ENCODE results near the gene GATA6.
"Not testable (repeated sequence)": the region's sequence is repeated elsewhere in the genome, so short reads cannot be mapped to it uniquely, and the experiment has no call there.

GATA6 gene

DNA sequence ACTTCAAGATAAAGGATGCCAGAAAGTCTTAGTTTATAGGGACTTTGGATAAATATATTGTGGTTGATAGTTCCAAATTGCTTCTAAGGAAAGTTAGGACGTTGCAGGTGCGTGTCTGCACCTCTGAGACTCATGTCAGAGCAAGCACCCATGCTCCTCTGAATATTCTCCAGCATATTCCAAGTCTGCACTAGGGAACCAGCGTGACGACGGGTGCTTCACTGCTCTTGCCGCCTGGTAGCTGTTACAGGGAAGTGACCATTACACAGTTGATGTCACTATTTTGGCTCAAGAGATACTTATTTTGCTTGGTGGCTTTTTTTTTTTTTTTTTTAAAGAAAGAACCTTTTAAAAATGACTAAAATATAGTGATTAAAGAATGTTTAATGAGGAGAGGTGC lies 35.6 kb downstream of the GATA6 start:
- DNase-seq (ENCODE audit: low read depth): no peak

DNA sequence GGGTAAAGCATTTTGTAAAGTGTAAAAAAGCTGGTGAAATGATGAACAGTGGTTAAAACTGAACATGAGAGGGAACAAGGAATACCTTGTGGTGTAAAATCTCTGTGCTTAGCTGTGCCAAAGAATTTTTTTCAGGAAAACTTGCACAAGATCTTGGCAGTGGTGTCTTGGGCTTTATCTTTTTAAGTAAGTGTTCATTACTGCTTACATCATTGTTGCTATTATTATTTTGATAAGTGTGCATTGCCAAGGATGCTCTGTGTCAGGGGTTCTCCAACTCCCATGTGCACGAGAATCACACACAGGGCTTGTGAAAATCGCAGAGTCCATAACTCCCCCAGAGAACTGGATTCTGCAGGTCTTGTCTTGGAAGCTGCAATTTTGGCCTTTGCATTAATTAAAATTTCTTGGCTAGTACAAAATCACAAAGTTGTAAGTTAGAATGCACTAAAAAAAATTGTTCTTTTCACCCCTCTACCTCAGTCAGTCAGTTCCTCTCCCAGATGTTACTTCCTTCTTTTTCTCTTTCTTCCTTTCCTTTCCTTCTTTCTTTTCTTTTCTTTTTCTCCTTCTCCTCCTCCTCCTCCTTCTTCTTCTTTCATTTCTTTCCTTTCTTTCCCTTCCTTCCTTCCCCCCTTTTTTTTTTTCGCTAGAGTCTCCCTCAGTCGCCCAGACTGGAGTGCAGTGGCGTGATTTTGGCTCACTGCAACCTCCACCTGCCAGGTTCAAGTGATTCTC lies 37.8 kb downstream of the GATA6 start:
- DNase-seq (ENCODE audit: low read depth): no peak

- DNase-seq (ENCODE audit: low read depth): no peak
These were observed 40.9 kb downstream of the GATA6 start for GRCh38 chr18:22210311-22210754.

GRCh38 chr18:22211657-22212056 lies 42.3 kb downstream of the GATA6 start:
- no peak for DNase-seq (ENCODE audit: low read depth)

DNA sequence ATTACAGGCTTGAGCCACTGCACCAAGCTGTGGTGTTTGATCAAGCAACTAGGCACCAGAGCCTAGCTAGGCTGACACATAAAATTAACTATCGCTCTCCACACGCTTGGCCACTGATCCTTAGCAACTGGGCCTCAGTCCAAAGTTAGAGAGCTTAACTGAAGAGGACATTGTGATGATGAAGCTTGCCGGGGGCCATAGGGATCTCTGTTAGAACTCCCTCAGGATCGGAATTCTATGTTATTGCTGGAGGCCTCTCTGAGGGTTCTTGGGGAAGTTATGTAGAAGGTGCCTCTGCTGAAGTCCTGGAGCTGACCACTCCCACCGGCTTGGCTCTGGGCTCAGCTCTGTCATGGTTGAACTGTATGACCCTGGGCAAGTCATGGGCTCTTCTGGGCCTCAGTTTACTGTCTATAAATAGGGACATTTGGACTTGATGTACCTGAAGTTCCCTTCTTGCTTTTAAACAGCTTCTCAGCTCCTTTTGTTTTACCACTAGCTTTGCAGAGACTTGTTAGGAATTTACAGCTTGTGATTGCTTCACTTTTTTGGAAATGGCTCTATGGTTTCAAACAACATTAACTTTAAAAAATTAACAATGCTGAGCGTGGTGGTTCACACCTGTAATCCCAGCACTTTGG lies 44.1 kb downstream of the GATA6 start:
- DNase-seq (ENCODE audit: low read depth): no peak

DNA sequence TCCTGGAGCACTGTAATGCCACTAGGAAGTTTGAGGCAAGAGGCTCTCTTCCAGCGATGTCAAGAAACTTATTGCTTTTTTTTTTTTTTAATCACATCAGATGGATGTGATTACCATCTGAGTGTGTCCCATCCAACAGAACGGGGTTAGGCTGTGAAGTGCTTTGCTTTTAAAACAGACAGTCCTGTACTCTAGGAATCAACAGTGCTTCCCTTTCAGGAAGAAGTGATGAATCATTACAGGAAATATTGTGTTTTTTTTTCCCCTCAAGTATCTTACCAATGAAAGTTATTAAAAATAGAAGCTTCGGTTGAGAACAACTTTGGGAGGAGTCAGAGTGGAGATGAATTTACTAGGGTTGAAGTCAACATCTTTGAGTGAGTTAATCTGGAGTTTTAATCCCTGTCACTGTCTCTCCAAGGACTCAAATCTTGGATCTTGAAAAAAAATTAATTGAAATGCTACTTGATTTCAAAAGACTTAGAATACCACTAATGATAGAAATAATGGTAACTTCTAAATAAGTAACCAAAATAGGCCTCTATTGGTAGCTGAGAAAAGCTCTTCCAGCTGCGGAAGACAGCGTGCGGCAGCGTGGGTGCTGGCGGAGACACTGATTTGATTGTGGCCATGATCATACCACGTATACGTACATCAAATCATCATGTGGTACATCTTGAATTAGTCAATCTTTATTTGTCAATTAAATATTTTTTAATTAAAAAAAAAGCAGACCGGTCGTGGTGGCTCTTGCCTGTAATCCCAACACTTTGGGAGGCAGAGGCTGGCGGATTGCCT lies 45.5 kb downstream of the GATA6 start:
- DNase-seq (ENCODE audit: low read depth): no peak

GRCh38 chr18:22218835-22219234 lies 49.4 kb downstream of the GATA6 start:
- DNase-seq (ENCODE audit: low read depth): no peak

GRCh38 chr18:22219568-22220355 lies 50.4 kb downstream of the GATA6 start:
- no peak for DNase-seq (ENCODE audit: low read depth)

GRCh38 chr18:22220585-22220984 lies 51.2 kb downstream of the GATA6 start:
- not testable (repeated sequence) for DNase-seq (ENCODE audit: low read depth)

DNA sequence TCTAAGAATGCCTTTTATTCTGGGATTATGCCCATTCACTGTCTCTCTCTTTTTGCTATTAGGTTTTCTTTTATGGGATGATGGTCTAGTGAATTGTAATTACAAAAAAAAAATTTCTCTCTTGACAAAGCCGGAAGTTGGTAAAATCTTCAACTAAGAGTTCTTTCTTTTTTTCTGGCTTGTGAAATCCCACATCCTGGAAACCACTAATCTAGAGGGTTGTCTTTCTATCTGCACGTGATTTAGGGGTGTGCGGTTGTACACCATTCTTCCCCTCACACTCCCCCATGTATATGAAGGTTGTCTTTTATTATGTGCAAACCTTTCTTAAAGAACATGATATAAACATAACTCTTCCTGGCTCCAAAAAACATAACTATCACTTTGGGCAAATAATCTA lies 52.0 kb downstream of the GATA6 start:
- DNase-seq (ENCODE audit: low read depth): no peak

DNA sequence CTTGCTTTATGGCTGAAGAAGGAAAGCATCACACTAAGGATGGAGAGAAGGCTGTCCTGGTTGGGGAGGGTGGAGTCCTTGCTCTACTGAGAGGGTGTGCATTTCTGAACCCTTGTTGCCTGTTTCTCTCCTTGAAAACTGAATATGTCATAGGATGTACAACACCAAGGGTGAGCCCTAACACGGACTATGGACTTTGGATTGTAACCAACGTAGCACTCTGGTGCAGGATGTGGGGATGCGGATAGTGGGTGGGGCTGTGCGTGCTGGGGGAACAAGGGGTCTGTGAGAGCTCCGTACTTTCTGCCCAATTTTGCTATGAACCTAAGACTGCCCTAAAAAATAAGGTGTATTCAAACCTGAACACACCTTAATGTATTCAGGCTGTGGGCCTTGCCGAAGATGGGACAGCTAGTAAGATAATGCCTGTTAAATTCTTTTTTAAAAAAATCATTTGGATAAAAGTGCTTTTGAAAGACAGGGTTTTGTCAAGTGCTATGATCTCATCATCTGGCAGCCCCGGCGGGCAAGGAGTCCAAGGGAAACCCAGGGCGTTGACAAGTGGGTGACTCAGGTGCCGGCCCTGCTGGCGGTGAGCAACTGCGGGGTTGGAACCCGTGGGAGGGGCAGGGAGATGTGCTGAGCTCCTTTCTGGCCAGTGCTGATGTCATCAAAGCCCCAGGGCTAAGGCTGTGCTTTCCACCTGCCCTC lies 54.0 kb downstream of the GATA6 start:
- peak; percentile 4 for DNase-seq (ENCODE audit: low read depth)

DNA sequence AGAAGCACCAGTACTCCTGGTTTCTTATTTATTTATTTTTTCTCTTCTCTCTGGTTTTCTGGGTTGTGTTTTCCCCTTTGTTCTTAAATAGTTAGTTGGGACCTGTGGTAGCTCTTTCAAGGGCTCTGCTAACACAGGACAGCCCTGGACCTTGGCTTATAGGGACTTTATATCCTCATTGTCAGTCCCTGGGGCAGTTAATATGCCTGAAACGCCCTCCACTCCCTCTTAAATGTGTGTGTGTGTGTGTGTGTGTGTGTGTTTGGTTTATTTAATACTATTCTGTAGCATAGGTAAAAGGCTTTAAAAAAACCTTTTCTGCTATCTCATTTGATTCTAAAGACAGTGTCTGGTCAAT lies 54.6 kb downstream of the GATA6 start:
- DNase-seq (ENCODE audit: low read depth): no peak

DNA sequence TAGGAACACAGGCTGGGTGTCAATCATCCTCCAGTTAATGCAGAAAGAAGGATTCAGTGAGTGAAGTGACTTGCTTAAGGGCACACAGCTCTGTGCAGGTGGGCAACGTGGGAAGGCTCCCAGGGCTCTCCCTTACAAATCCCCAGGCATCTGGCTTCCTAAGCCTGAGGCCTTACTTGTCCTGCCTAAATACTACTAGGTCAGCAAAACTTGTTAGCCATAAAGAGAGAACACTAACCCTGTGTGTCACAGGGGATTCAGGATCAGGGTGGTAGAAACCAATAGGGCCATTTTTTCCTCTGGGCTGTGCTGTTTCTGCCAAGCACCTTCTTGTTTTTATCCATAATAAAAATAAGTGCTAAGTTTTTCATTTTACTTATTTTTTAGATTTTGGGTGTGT lies 55.0 kb downstream of the GATA6 start:
- no peak for DNase-seq (ENCODE audit: low read depth)

DNA sequence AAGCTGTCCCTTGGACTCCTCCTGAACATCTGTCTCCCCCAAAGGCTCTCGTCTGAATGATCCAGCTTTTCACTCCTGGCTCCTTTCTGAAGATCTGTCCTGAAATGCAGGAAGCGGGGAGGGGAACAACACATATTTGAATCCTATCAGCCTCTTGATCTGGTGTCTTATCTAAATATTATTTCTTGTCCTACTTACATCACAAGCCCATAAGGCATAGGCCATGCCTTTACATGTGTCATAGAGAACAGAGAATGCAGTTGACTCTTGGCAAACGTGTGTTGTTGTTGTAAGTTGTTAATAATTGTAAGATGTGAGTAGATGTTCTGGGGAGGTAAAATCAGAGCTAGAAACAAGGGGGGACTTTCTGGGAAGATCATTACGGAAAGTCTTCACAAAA lies 57.4 kb downstream of the GATA6 start:
- no peak for DNase-seq (ENCODE audit: low read depth)

DNA sequence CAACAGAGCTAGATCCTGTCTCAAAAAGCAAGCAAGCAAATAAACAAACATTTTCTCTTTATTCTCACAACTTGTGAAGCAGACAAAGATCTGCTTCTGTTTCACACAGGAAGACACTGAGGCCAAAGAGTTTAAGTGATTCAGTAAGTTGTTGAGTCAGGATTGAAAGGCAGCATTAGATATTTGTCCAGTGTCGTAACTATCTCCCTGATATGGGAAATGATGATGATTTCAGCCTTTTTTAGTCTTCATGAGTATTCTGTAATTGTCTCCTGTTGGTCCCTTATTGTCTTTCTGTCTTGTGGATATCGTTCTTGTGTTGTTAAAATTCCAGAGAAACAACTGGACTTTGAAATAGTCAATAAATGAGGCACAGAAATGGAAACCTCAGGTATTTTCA lies 59.6 kb downstream of the GATA6 start:
- DNase-seq (ENCODE audit: low read depth): no peak

- DNase-seq (ENCODE audit: low read depth): no peak
These were observed 60.2 kb downstream of the GATA6 start for GRCh38 chr18:22229456-22230124.

DNA sequence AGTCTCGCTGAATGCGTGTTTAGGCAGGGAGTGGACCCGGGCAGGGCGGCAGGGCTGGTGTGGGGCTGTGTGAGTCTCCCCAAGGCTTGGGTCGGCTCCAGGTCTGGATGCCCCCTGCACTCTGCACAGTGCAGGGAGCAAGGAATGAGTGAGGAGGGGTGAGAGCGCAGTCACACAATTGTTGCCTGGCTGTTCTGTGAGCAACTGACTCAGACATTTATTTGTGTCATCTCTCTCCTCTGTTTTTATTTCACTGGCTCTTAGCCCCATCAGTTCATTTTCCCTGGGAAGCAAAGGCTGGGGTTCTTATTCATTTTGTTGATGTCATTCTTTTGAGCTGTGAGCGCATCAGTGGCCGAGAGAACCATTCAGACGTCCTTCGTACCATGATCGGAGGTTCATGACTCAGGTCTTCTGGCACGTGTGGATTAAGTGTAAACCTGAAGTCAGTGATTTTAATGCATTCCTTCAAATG lies 61.1 kb downstream of the GATA6 start:
- DNase-seq (ENCODE audit: low read depth): no peak

DNA sequence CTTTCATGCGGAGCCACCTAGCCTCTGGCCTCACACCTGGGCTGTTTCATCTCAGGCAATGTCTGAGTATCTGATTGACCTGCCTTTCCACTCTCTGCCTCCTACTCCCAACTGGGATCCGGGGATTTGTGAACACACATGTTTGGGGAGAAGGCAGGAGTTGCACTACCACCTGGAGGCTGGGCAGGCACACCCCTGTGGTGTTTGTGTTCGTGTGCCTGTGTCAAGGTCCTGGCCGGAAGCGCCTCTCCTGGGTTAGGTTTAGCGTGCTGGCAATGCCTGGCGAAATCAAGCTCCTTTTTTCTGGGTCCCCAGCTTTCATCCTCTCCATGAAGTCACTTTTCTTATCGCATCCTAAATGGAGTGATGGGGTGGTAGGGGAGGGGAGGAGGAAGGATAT lies 63.9 kb downstream of the GATA6 start:
- no peak for DNase-seq (ENCODE audit: low read depth)

DNA sequence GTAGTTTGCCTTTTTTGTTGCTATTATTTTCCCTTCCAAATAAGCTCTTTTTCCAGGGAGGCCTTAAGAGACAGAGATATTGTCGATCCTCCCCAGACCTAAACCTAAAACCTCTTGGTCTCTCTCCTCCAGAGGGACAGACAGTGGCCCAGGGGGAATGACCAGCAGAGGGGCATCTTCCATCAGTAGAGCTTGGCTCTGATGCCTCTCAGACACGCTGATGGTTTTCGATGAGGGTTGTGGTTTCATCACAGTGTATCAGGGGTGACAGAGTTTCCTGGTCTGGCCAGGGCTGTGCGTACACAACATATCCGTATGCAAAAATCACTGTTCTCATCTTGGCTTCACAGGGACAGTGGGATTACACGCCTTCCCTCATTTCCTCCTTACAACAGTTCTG lies 68.6 kb downstream of the GATA6 start:
- DNase-seq (ENCODE audit: low read depth): no peak

DNA sequence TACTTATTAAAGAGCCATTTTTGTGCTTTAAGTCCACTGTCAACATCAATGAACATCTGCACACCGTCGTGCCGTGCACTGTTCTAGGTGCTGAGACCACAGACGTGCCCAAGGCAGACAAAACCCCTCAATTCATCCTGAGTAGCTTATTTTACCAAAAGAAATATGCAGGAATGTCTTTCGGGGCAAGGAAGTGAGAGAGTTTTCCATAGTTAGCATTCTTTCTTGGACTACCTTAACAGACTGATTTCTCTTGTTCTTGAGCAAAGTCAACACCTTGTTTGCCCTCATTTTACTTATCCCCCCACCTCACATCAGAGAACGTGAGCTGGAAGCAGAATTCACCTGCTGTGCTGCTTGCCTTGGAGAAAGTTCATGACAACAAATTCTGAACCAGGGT lies 69.3 kb downstream of the GATA6 start:
- no peak for DNase-seq (ENCODE audit: low read depth)

DNA sequence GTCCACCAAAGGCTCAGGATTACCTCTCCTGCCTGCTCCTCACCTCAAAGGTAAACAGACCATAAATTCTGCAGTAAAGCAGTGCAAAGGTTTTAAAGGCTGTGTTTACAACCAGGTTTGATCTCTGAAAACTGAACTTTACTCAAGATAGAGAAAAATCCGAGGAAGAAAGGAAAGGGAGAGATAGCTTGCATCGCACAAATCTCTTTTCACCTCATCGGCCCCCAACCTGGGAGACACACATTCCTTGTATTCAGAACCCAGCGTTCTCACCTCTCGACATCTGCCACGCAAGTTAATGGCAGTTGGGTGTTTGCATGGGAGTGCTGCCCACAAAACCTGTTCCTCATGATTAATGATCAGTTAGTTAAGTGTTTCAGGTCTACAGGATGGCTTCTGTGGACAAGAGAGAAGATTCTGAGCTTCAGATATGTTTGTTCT lies 72.6 kb downstream of the GATA6 start:
- DNase-seq (ENCODE audit: low read depth): no peak

Measured in stimulated activated CD8-positive, alpha-beta memory T cell treated with anti-CD3 and anti-CD28 coated beads, Interleukin-12 subunit alpha, Interleukin-12 subunit beta, amount 100 ng/mL, for 4 hours (primary cell).